Testis (tissue), 5 donors: ENCODE data around the gene FAM117B. TPM values are rescaled to one million over a fixed set of nuclear protein-coding genes. Genes with fewer than 3 reads are reported as not detected.
A peak's percentile ranks its signal among the peaks of the same experiment; 100 is the strongest.

Experiments
- DNase-seq: peaks from one replicate; pipeline ENCODE4 v3.0.0-alpha.2; 2019
- H3K27ac ChIP-seq, 2 donors: fragments of 200-600 bp; sonication (generic); one replicate each; pipeline ENCODE4 v1.5.1; 2019
- H3K27me3 ChIP-seq: fragments of 200-600 bp; sonication (generic); one replicate; pipeline ENCODE4 v1.5.1; 2019
- H3K36me3 ChIP-seq: fragments of 200-600 bp; sonication (generic); one replicate; pipeline ENCODE4 v1.5.1; 2017; ENCODE audit warnings: low read depth; ENCODE audit errors: missing control alignments
- H3K4me1 ChIP-seq: fragments of 200-600 bp; sonication (generic); one replicate; pipeline ENCODE4 v1.5.1; 2019
- H3K4me3 ChIP-seq, 2 donors: fragments of 200-600 bp; sonication (generic); one replicate each; pipeline ENCODE4 v1.5.1; 2017 to 2019
- H3K9me3 ChIP-seq: fragments of 200-600 bp; sonication (generic); one replicate; pipeline ENCODE4 v1.5.1; 2017
- CTCF ChIP-seq, 3 experiments: fragments of 450-650 bp in 2 of 3; fragments of 200-600 bp in 1 of 3; sonication (generic) in 1 of 3; IDR thresholded peaks; one replicate each; pipeline ENCODE4 v1.5.1; 2016 to 2019; ENCODE audit warnings: antibody characterized with exemption in 3 of 3, mild to moderate bottlenecking in 2 of 3, moderate library complexity in 1 of 3
- POLR2A ChIP-seq: fragments of 450-650 bp; IDR thresholded peaks from one replicate; pipeline ENCODE4 v1.6.1; 2017; ENCODE audit warnings: antibody characterized with exemption, mild to moderate bottlenecking, moderate library complexity
- WGBS, 2 donors: methylation state at CpG; one replicate each; pipeline ENCODE4 v1.1.5; 2018; 5-methylcytosine and 5-hydroxymethylcytosine counted together
- intact Hi-C: fragments of 100-400 bp; cut with DNase I; formaldehyde crosslinking; loops from one replicate; pipeline ENCODE4 v1.15.1; 2023; ENCODE audit warnings: low total_unique reads
- long read RNA-seq, 2 donors: transcript quantifications; one replicate each; lab custom pipeline, GENCODE V29; 2026
- polyA plus RNA-seq: library from polyadenylated mRNA; stranded (reverse); fragments of 350-450 nt; fragmentation: Illumina TruSeq; extraction: RNeasy Lipid Tissue Mini Kit (QIAGEN cat#74804); gene quantifications from one replicate; pipeline ENCODE4 v1.2.3, GENCODE V29; 2014; ENCODE audit warnings: low read depth, low replicate concordance; ENCODE audit not compliant: insufficient read depth
- total RNA-seq, 2 donors: library from RNA; depleted of rRNA; stranded (reverse); fragments of >200 nt; gene quantifications; one replicate each; pipeline ENCODE4 v1.2.3, GENCODE V29; 2016

Gene FAM117B
- total RNA-seq (10 to 100 TPM; 28.0 to 34.7 TPM), polyA plus RNA-seq (9.8 TPM)
- long read RNA-seq, donor 1, full-length matches to known transcripts, result 5 of 5 reads
- long read RNA-seq, donor 1, partial matches to known transcripts, result 0 of 5 reads
- long read RNA-seq, donor 1, other reads (novel, unspliced or antisense), result 0 of 5 reads
- long read RNA-seq, donor 2, full-length matches to known transcripts, result 1 of 23 reads
- long read RNA-seq, donor 2, partial matches to known transcripts, result 22 of 23 reads
- long read RNA-seq, donor 2, other reads (novel, unspliced or antisense), result 0 of 23 reads

GRCh38 chr2:202634556-202635427 is at the start of gene FAM117B:
Gene FAM117B (plus strand): TSS chr2:202634969. CDS start chr2:202635188, 219 bp downstream.
- 1% methylated on average over 25 to 70 of the region's 80 CpGs for WGBS, 2 donors
- no peaks in the 10 kb centered on the region for H3K27me3 ChIP-seq
- H3K9me3 ChIP-seq, result no peaks in the 10 kb centered on the region
- intact Hi-C loops, result no loop called here
- peaks cover 13% of the 10 kb centered on the region for H3K4me1 ChIP-seq
- peak within 1 kb of the TSS; percentile 88 to 97 for H3K27ac ChIP-seq
- peak within 1 kb of the TSS; percentile 92 to 97 for H3K4me3 ChIP-seq
- no peak for TF ChIP-seq CTCF (IDR thresholded peaks at IDR 0.05)
- peak; percentile 69 for TF ChIP-seq POLR2A
- H3K36me3 ChIP-seq, result no peaks in the 10 kb centered on the region
- DNase-seq, result peak; percentile 99

DNA sequence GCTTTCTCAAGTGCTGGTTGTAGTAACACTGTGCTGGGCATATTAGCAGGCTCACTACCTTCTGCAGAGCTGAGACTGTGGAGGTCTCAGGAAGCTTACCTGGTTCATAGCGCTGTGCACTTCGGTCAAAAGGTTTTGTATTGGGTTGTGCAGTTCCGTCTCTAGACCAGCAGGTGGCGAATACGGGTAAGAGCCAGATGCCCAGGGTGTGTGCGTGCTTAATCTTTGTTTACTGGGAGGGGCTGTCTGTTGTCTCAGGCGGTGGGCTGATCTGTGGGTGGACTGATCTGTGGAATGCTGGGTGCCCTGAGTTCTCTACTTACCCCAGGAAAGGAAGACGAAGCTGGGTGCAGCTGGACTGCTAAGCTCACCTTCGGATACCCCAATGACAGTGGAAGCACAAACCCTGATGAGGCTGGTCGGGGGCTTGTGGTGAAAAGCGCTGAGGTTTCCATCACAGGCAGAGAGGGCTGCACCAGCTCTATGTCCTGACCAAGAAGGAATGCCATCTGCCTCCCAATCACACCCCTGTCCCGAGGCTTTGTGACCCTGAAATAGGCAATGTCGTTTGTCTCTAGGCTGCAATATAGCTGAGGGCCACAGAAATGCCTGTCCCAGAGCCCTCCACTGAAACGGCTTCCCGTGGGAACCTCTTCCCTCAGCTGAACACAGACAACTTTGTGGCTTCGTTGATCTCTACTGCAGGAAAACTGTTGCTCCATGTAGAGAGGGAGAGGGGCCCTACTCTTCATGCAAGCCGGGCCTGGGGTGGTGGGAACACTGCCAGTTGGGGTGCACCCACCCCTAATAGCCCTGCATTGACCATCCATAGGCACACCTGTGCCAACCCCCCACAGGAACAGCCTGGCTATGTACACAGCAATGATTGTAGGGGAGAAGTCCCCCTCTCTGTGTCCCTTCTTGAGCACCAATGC is 45.9 kb upstream of the FAM117B start:
- Histone ChIP-seq H3K9me3 (no peaks in the 10 kb centered on the region), H3K27me3 (no peaks in the 10 kb centered on the region), H3K4me1 (peaks cover 10% of the 10 kb centered on the region), H3K36me3 (no peaks in the 10 kb centered on the region), H3K4me3 (no peak overlapping the region), H3K27ac (no peak overlapping the region)
- intact Hi-C loops, result no loop called here
- peak; percentile 86 for DNase-seq
- no peak for TF ChIP-seq POLR2A
- peak; percentile 94 to 95 (median 95) for TF ChIP-seq CTCF (IDR thresholded peaks at IDR 0.05)
- WGBS, 2 donors, result 29 to 34% methylated on average over 12 to 17 of the region's 17 CpGs

DNA sequence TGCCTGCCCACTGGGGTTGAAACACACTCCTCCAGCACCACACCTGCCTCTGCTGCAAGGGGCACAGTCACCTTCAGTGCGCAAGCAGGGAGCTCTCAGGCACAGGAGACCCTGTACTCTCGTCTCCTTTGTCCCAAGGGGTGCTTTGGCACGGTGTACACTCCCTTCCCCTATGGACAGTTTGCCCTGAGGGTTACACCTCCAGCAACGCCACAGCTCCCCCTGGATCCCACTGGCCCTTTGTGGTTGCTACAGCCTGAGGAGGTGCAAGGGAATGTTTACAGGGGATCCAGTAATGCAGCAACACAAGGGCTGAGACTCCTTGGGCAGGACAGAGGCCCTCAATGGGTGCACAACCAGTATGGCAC is 45.2 kb upstream of the FAM117B start:
- no peak overlapping the region for H3K27ac ChIP-seq
- H3K4me3 ChIP-seq, result no peak overlapping the region
- no peaks in the 10 kb centered on the region for H3K27me3 ChIP-seq
- H3K9me3 ChIP-seq, result no peaks in the 10 kb centered on the region
- 90 to 100% methylated on average over 4 of the region's 4 CpGs for WGBS, 2 donors
- peaks cover 10% of the 10 kb centered on the region for H3K4me1 ChIP-seq
- TF ChIP-seq POLR2A (no peak), CTCF (IDR thresholded peaks at IDR 0.05) (no peak)
- intact Hi-C loops, result no loop called here
- no peak for DNase-seq
- no peaks in the 10 kb centered on the region for H3K36me3 ChIP-seq

- H3K36me3 ChIP-seq, result no peaks in the 10 kb centered on the region
- H3K27me3 ChIP-seq, result no peaks in the 10 kb centered on the region
- no peaks in the 10 kb centered on the region for H3K9me3 ChIP-seq
- no peak overlapping the region for H3K4me3 ChIP-seq
- H3K27ac ChIP-seq, result peak overlapping the region in 1 of 2 donors; percentile 55
- no peak for TF ChIP-seq CTCF (IDR thresholded peaks at IDR 0.05)
- TF ChIP-seq POLR2A, result no peak
- DNase-seq, result peak; percentile 50
- intact Hi-C loops, result no loop called here
- peaks cover 10% of the 10 kb centered on the region for H3K4me1 ChIP-seq
- 65 to 81% methylated on average over 2 of the region's 2 CpGs for WGBS, 2 donors
Measured at GRCh38 chr2:202592566-202592965, 42.2 kb upstream of the FAM117B start.
